ENCODE results near the gene HYDIN.

DNA sequence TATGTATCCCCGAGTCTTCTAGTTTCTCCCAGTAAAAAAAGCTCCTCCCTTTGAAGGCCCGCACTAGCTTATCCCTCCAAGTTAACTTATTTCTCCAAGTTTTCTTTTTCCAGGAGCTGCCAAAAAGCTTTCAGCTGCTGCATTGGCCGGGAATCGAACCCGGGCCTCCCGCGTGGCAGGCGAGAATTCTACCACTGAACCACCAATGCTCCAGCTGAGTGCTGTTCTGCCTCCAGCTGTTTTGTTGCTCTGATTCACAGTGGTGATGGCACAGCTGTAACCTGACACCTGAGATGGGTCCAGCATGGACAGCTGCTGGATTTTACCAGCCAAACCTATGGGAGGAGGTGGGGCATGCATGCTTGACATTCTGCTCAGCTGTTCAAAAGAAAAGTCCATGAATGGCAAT is 451.6 kb downstream of the HYDIN start:
- no peak for TF ChIP-seq CTCF (conservative IDR thresholded peaks at IDR 0.05; ENCODE audit: low read depth in 2 of 2)
- no peak for TF ChIP-seq EZH2 (IDR thresholded peaks at IDR 0.05; ENCODE audit: low read depth, unreplicated experiment)
- TF ChIP-seq, protein P1, sequence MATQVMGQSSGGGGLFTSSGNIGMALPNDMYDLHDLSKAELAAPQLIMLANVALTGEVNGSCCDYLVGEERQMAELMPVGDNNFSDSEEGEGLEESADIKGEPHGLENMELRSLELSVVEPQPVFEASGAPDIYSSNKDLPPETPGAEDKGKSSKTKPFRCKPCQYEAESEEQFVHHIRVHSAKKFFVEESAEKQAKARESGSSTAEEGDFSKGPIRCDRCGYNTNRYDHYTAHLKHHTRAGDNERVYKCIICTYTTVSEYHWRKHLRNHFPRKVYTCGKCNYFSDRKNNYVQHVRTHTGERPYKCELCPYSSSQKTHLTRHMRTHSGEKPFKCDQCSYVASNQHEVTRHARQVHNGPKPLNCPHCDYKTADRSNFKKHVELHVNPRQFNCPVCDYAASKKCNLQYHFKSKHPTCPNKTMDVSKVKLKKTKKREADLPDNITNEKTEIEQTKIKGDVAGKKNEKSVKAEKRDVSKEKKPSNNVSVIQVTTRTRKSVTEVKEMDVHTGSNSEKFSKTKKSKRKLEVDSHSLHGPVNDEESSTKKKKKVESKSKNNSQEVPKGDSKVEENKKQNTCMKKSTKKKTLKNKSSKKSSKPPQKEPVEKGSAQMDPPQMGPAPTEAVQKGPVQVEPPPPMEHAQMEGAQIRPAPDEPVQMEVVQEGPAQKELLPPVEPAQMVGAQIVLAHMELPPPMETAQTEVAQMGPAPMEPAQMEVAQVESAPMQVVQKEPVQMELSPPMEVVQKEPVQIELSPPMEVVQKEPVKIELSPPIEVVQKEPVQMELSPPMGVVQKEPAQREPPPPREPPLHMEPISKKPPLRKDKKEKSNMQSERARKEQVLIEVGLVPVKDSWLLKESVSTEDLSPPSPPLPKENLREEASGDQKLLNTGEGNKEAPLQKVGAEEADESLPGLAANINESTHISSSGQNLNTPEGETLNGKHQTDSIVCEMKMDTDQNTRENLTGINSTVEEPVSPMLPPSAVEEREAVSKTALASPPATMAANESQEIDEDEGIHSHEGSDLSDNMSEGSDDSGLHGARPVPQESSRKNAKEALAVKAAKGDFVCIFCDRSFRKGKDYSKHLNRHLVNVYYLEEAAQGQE (IDR thresholded peaks at IDR 0.05; ENCODE audit: unreplicated experiment): no peak
- peak; percentile 64 for TF ChIP-seq CREB1 (CRISPR knock-in tag; IDR thresholded peaks at IDR 0.05; ENCODE audit: low read depth)
- TF ChIP-seq POLR2AphosphoS5 (IDR thresholded peaks at IDR 0.05; ENCODE audit: low read depth): peak; percentile 51
- no peak for TF ChIP-seq EZH2phosphoT487 (IDR thresholded peaks at IDR 0.05; ENCODE audit: unreplicated experiment)
- TF ChIP-seq JUNB (IDR thresholded peaks at IDR 0.05; ENCODE audit: unreplicated experiment): no peak
- TF ChIP-seq STAT1 (IDR thresholded peaks at IDR 0.05; ENCODE audit: unreplicated experiment): no peak
- no peak for TF ChIP-seq ETS1 (IDR thresholded peaks at IDR 0.05)
- no peak for TF ChIP-seq ZNF331 (CRISPR knock-in tag; IDR thresholded peaks at IDR 0.05; ENCODE audit: low read depth)
- TF ChIP-seq, protein P2, sequence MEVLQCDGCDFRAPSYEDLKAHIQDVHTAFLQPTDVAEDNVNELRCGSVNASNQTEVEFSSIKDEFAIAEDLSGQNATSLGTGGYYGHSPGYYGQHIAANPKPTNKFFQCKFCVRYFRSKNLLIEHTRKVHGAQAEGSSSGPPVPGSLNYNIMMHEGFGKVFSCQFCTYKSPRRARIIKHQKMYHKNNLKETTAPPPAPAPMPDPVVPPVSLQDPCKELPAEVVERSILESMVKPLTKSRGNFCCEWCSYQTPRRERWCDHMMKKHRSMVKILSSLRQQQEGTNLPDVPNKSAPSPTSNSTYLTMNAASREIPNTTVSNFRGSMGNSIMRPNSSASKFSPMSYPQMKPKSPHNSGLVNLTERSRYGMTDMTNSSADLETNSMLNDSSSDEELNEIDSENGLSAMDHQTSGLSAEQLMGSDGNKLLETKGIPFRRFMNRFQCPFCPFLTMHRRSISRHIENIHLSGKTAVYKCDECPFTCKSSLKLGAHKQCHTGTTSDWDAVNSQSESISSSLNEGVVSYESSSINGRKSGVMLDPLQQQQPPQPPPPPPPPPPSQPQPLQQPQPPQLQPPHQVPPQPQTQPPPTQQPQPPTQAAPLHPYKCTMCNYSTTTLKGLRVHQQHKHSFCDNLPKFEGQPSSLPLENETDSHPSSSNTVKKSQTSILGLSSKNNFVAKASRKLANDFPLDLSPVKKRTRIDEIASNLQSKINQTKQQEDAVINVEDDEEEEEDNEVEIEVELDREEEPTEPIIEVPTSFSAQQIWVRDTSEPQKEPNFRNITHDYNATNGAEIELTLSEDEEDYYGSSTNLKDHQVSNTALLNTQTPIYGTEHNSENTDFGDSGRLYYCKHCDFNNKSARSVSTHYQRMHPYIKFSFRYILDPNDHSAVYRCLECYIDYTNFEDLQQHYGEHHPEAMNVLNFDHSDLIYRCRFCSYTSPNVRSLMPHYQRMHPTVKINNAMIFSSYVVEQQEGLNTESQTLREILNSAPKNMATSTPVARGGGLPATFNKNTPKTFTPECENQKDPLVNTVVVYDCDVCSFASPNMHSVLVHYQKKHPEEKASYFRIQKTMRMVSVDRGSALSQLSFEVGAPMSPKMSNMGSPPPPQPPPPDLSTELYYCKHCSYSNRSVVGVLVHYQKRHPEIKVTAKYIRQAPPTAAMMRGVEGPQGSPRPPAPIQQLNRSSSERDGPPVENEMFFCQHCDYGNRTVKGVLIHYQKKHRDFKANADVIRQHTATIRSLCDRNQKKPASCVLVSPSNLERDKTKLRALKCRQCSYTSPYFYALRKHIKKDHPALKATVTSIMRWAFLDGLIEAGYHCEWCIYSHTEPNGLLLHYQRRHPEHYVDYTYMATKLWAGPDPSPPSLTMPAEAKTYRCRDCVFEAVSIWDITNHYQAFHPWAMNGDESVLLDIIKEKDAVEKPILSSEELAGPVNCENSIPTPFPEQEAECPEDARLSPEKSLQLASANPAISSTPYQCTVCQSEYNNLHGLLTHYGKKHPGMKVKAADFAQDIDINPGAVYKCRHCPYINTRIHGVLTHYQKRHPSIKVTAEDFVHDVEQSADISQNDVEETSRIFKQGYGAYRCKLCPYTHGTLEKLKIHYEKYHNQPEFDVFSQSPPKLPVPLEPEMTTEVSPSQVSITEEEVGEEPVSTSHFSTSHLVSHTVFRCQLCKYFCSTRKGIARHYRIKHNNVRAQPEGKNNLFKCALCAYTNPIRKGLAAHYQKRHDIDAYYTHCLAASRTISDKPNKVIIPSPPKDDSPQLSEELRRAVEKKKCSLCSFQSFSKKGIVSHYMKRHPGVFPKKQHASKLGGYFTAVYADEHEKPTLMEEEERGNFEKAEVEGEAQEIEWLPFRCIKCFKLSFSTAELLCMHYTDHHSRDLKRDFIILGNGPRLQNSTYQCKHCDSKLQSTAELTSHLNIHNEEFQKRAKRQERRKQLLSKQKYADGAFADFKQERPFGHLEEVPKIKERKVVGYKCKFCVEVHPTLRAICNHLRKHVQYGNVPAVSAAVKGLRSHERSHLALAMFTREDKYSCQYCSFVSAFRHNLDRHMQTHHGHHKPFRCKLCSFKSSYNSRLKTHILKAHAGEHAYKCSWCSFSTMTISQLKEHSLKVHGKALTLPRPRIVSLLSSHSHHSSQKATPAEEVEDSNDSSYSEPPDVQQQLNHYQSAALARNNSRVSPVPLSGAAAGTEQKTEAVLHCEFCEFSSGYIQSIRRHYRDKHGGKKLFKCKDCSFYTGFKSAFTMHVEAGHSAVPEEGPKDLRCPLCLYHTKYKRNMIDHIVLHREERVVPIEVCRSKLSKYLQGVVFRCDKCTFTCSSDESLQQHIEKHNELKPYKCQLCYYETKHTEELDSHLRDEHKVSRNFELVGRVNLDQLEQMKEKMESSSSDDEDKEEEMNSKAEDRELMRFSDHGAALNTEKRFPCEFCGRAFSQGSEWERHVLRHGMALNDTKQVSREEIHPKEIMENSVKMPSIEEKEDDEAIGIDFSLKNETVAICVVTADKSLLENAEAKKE (CRISPR knock-in tag; IDR thresholded peaks at IDR 0.05): no peak
- no peak for TF ChIP-seq ZNF114 (CRISPR knock-in tag; IDR thresholded peaks at IDR 0.05)

All from GM23338 (cell line).